Natural killer cell (primary cell): ENCODE measurements around the gene HDGFL2. TPM values are rescaled to one million over a fixed set of nuclear protein-coding genes. Genes with fewer than 3 reads are reported as not detected.

Experiments
- ATAC-seq, 3 donors: fragments of 150-1000 bp in 2 of 3; fragments of 200-7000 bp in 1 of 3; cut with Tn5 transposase; 1 replicate in 1 of 3; 2 replicates in 2 of 3; pipeline ENCODE4 v1.10.0; 2021; ENCODE audit warnings: mild to moderate bottlenecking in 2 of 3, moderate library complexity in 2 of 3
- DNase-seq, 2 donors: peaks; one replicate each; pipeline versions ENCODE4 v3.0.0 to v3.0.0-alpha.2; 2013 to 2021; ENCODE audit warnings: mixed read lengths in 1 of 2
- H3K27ac ChIP-seq: one replicate; pipeline ENCODE4 v1.5.1; 2013; ENCODE audit warnings: mild to moderate bottlenecking, low read length
- H3K27me3 ChIP-seq: one replicate; pipeline ENCODE4 v1.6.1; 2013; ENCODE audit warnings: low read length; ENCODE audit not compliant: control insufficient read depth, insufficient read depth
- H3K36me3 ChIP-seq: one replicate; pipeline ENCODE4 v1.6.1; 2013; ENCODE audit warnings: low read length; ENCODE audit not compliant: control insufficient read depth, insufficient read depth
- H3K4me1 ChIP-seq: one replicate; pipeline ENCODE4 v1.6.1; 2013; ENCODE audit warnings: low read length; ENCODE audit not compliant: control insufficient read depth, insufficient read depth
- H3K4me3 ChIP-seq: one replicate; pipeline ENCODE4 v1.5.1; 2013; ENCODE audit warnings: low read length
- H3K9me3 ChIP-seq: one replicate; pipeline ENCODE4 v1.6.1; 2013; ENCODE audit warnings: low read length; ENCODE audit not compliant: control insufficient read depth, insufficient read depth
- H3K27ac Mint-ChIP-seq, 2 donors: one replicate each; pipeline ENCODE4 v1.8.0; 2022; ENCODE audit warnings: mild to moderate bottlenecking in 2 of 2, mixed read lengths in 2 of 2, moderate library complexity in 1 of 2
- H3K27me3 Mint-ChIP-seq, 2 donors: one replicate each; pipeline ENCODE4 v1.8.0; 2022; ENCODE audit warnings: low read depth in 2 of 2, mixed read lengths in 2 of 2
- H3K36me3 Mint-ChIP-seq: one replicate; pipeline ENCODE4 v1.8.0; 2022; ENCODE audit warnings: mixed read lengths
- H3K4me1 Mint-ChIP-seq, 2 donors: one replicate each; pipeline ENCODE4 v1.8.0; 2022; ENCODE audit warnings: mixed read lengths in 2 of 2
- H3K4me3 Mint-ChIP-seq: one replicate; pipeline ENCODE4 v1.8.0; 2022; ENCODE audit warnings: mild to moderate bottlenecking, moderate library complexity, mixed read lengths
- H3K9me3 Mint-ChIP-seq, 2 donors: one replicate each; pipeline ENCODE4 v1.8.0; 2022; ENCODE audit warnings: mixed read lengths in 2 of 2
- WGBS: methylation state at CpG from one replicate; pipeline ENCODE4 v1.1.7; 2013; ENCODE audit warnings: missing lambda C conversion rate; ENCODE audit not compliant: insufficient coverage; 5-methylcytosine and 5-hydroxymethylcytosine counted together
- intact Hi-C: fragments of 100-400 bp; cut with micrococcal nuclease; formaldehyde crosslinking; loops from one replicate; pipeline ENCODE4 v1.14.2; 2022
- total RNA-seq, 4 donors: library from RNA; stranded (reverse); fragments of 120-200 nt in 1 of 4; gene quantifications; one replicate each; pipeline versions ENCODE4 v1.2.3 to v1.2.4, GENCODE V29; 2013 to 2022
- TF ChIP-seq, protein P1 (sequence below): fragments of 200-600 bp; IDR thresholded peaks from one replicate; pipeline ENCODE4 v1.8.0; 2022; ENCODE audit warnings: antibody characterized with exemption

The HDGFL2 gene
- total RNA-seq, 3 donors from 2014 or later (not counting 1 experiment from before 2014, with no cell fraction given) = 28.7 to 43.6 (median 29.8) TPM

DNA sequence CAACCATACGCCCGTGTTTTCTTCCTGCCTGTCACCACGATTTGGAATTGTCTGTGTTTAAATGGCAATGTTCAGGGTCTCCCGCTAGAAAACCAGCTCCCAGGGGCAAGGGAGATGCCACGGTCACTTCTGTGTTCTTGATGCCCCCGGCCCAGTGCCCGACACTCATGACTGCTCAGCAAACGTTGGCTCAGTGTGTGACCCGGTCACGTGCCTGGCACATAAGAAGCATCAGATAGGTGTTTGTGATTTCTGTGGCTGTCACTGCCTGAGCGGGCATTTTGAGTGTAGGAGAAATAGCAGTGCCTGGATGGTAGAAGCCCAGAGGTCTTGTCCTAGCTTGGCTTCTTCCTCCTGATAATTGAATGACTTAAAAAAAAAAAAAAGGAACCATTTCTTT, 15.5 kb downstream of the HDGFL2 start:
- TF ChIP-seq, protein P1, sequence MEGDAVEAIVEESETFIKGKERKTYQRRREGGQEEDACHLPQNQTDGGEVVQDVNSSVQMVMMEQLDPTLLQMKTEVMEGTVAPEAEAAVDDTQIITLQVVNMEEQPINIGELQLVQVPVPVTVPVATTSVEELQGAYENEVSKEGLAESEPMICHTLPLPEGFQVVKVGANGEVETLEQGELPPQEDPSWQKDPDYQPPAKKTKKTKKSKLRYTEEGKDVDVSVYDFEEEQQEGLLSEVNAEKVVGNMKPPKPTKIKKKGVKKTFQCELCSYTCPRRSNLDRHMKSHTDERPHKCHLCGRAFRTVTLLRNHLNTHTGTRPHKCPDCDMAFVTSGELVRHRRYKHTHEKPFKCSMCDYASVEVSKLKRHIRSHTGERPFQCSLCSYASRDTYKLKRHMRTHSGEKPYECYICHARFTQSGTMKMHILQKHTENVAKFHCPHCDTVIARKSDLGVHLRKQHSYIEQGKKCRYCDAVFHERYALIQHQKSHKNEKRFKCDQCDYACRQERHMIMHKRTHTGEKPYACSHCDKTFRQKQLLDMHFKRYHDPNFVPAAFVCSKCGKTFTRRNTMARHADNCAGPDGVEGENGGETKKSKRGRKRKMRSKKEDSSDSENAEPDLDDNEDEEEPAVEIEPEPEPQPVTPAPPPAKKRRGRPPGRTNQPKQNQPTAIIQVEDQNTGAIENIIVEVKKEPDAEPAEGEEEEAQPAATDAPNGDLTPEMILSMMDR = no peak
- intact Hi-C loops = no loop called here
- H3K36me3 Mint-ChIP-seq = no peaks in the 10 kb centered on the region
- Histone ChIP-seq H3K27ac (no peak overlapping the region), H3K4me3 (no peak overlapping the region), H3K4me1 (no peaks in the 10 kb centered on the region), H3K9me3 (no peaks in the 10 kb centered on the region), H3K36me3 (peaks cover 23% of the 10 kb centered on the region), H3K27me3 (no peaks in the 10 kb centered on the region)
- no peak overlapping the region for H3K27ac Mint-ChIP-seq
- ATAC-seq (no peak), DNase-seq (no peak)
- no peak overlapping the region for H3K4me3 Mint-ChIP-seq
- H3K9me3 Mint-ChIP-seq = no peaks in the 10 kb centered on the region
- no peaks in the 10 kb centered on the region for H3K27me3 Mint-ChIP-seq
- WGBS = 96% methylated on average over 11 of the region's 11 CpGs
- H3K4me1 Mint-ChIP-seq = no peaks in the 10 kb centered on the region

DNA sequence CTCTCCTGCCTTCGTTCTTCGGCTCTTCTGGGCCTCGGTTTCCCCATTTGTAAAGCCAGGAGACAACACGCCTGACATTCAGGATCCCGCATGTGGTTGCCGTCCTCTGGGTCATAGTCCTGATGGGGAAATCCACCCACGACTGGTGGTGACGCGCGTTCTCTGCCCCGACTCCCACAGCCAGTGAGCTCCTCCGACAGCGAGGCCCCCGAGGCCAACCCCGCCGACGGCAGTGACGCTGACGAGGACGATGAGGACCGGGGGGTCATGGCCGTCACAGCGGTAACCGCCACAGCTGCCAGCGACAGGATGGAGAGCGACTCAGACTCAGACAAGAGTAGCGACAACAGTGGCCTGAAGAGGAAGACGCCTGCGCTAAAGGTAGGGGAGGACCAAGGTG, 16.4 kb downstream of the HDGFL2 start:
- no peak for DNase-seq
- Mint-ChIP-seq H3K36me3 (no peaks in the 10 kb centered on the region), H3K27me3 (no peaks in the 10 kb centered on the region), H3K27ac (no peak overlapping the region), H3K4me3 (no peak overlapping the region), H3K9me3 (no peaks in the 10 kb centered on the region), H3K4me1 (no peaks in the 10 kb centered on the region)
- H3K9me3 ChIP-seq = no peaks in the 10 kb centered on the region
- TF ChIP-seq, protein P1 = no peak
- H3K4me3 ChIP-seq = no peak overlapping the region
- H3K27ac ChIP-seq = no peak overlapping the region
- no peaks in the 10 kb centered on the region for H3K4me1 ChIP-seq
- H3K36me3 ChIP-seq = peaks cover 27% of the 10 kb centered on the region
- ATAC-seq = no peak
- no peaks in the 10 kb centered on the region for H3K27me3 ChIP-seq
- WGBS = 96% methylated on average over 29 of the region's 29 CpGs
- intact Hi-C loops = no loop called here

DNA sequence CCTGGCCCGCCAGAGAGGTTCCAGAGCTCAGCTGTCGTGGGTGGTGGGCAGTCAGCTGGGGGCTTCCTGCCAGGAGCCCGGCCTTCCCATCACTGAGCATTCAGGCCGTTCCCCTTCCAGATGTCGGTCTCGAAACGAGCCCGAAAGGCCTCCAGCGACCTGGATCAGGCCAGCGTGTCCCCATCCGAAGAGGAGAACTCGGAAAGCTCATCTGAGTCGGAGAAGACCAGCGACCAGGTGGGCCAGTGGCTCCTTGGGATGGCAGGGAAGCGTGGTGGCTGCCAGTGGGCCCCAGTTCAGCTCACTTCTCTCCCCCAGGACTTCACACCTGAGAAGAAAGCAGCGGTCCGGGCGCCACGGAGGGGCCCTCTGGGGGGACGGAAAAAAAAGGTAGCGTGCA, 19.3 kb downstream of the HDGFL2 start:
- H3K27me3 Mint-ChIP-seq = no peaks in the 10 kb centered on the region

More for the DNA sequence above, 19.3 kb downstream of the HDGFL2 start:
- no peak overlapping the region for H3K4me3 ChIP-seq
- no peaks in the 10 kb centered on the region for H3K9me3 Mint-ChIP-seq
- H3K27me3 ChIP-seq = no peaks in the 10 kb centered on the region
- no peaks in the 10 kb centered on the region for H3K36me3 Mint-ChIP-seq
- H3K27ac ChIP-seq = no peak overlapping the region
- H3K4me3 Mint-ChIP-seq = no peak overlapping the region
- peaks cover 45% of the 10 kb centered on the region for H3K36me3 ChIP-seq
- no peak overlapping the region for H3K27ac Mint-ChIP-seq
- no peaks in the 10 kb centered on the region for H3K9me3 ChIP-seq
- no peaks in the 10 kb centered on the region for H3K4me1 ChIP-seq
- TF ChIP-seq, protein P1 = no peak
- intact Hi-C loops = no loop called here
- H3K4me1 Mint-ChIP-seq = no peaks in the 10 kb centered on the region
- DNase-seq (no peak), ATAC-seq (no peak)
- WGBS = 96% methylated on average over 21 of the region's 21 CpGs
